Activated T-helper 9 cell treated with anti-CD3 and anti-CD28 coated beads, Interleukin-2, amount 50 U/mL, for 16 hours (primary cell): Measurements from ENCODE around the gene DRICH1.
"Not testable (repeated sequence)": the region's sequence is repeated elsewhere in the genome, so short reads cannot be mapped to it uniquely, and the experiment has no call there.

Experiments used
- DNase-seq: peaks from one replicate; pipeline ENCODE4 v3.0.0-alpha.2; 2020; ENCODE audit warnings: low read depth

DRICH1 gene, protein sequence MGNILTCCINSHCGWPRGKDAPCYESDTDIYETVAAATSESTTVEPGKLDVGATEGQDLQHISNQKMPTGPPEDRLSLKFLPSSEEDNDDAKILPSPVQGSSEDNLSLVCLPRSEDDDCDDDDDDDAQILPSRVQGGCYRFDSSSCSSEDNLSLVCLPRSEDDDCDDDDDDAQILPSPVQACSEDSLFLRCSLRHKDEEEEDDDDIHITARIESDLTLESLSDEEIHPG

DNA sequence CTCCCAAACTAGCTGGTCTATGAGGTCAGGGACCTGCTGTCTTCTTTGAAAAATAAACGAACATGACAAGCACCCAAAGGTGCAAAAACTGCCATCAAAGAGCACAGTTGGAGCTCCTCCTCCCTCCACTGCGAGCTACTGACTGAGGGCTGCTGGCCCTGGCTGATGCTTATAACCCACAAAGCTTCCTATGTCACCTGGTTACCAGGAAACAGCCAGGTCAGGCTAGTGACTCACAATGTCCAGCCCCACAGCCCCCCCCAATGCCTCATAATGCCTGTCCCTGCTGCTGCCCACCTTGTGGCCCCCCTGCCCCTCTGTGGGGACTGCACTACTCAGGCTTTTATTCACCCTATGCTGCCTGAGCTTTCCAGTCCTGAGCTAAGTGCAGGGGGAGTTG, at the start of gene DRICH1:
Gene DRICH1, minus strand, starts transcription at position 144 of the 400 bp plus-strand sequence. CDS start 298 bp downstream, outside the sequence.
- no peak for DNase-seq

DNA sequence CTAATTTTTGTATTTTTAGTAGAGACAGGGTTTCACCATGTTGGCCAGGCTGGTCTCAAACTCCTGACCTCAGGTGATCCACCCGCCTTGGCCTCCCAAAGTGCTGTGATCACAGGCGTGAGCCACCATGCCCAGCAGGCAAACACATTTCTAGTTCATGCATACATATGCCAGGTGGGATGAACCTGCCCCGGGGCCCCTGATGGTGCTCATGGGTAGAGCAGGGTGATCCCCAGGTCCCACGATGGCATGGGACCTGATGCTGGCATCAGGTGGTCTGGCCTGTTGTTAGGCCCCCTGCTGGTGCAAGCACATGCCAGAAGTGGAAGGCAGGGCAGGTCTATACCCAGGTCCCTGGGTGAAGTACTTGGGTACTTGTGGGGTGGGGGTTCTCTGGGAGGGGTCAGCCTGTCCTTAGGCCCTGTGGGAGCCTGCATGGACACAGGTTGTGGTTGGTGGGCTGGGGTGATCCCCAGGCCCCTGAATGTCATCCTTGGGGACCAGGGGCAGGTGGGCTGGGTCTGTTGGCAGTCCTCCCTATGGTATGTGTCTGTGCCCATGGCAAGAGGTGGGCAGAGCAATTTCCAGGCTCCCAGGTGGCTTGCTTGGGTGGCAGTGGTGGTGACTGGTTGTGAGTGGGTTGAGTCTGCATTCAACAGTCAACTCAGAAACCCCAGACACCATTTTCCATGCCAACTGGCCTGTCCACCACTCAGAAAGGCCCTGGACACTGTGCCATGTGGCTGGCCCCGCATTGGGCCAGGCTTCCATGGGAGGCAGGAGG, 49.1 kb upstream of the DRICH1 start:
- DNase-seq = no peak

DNA sequence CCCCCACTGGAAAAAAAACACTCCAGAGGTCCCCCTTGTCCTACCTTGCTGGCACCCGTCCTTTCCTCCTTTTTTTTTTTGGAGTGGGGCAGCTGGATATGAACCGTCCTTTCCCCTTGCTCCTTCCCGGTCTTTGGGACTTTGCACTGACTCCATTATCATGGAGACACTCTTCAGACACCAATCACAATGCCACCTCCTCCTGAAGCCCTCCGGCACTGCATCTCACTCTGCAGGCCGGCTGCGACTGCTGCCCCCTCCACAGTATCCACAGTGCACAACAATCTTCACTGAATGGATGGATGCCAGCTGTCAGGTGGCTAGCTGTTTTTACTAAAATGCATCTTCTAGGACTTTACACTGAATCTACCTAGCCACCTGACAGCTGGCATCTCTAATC, 46.0 kb upstream of the DRICH1 start:
- no peak for DNase-seq

DNA sequence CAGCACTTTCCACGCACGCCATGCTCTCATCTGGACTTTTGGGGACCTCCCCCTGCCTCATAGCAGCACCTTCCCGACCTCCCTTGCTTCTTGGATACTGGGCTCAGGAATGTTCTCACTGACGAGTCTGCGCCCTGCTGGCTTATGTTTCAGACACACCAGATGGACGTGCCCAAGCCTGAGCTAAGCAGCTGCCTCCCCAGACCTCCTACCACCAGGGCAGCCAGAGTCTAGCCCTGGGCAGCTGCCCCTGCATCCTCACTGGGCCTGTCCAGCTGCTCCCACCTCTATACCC, 45.5 kb upstream of the DRICH1 start:
- DNase-seq = no peak

DNA sequence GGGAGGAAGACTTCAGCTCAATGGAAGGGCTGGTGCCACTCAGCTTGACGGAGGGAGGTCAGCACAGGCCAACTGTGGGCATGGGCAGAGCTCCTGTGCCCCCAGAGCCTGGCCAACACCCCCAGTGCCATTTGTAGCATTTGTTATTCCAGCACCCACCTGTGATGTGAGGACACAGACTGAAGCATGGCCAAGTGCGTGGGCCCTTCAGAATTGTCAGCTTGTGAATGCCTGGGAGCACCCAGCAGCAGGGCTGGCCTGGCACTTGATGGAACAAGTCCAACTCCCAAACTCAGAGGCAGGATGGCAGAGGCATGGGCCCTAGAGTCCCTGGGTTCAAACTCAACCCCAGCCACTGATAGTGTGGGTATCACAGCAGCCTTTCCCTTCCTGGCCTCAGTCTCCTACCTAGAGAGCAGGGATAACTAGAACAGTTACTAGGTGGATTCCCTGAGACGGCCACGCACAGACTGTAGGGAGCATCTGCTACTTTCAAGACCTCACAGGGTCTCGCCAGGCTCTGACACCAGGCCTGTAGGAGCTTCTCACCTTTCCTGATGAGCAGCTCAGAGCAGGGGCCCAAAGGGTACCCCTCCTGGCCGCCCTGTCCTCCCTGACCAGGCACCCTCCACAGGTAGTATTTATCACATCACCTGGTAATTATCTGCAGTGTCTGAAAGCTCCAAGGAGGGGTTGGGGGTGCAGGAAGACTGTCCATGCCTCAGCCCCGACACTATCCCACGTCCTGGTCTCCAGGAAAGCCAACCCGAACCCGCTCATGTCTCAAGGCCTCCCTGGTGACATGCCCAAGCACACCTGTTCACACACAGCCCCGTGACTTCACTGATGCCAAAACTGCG, 45.0 kb upstream of the DRICH1 start:
- DNase-seq = not testable (repeated sequence)

DNA sequence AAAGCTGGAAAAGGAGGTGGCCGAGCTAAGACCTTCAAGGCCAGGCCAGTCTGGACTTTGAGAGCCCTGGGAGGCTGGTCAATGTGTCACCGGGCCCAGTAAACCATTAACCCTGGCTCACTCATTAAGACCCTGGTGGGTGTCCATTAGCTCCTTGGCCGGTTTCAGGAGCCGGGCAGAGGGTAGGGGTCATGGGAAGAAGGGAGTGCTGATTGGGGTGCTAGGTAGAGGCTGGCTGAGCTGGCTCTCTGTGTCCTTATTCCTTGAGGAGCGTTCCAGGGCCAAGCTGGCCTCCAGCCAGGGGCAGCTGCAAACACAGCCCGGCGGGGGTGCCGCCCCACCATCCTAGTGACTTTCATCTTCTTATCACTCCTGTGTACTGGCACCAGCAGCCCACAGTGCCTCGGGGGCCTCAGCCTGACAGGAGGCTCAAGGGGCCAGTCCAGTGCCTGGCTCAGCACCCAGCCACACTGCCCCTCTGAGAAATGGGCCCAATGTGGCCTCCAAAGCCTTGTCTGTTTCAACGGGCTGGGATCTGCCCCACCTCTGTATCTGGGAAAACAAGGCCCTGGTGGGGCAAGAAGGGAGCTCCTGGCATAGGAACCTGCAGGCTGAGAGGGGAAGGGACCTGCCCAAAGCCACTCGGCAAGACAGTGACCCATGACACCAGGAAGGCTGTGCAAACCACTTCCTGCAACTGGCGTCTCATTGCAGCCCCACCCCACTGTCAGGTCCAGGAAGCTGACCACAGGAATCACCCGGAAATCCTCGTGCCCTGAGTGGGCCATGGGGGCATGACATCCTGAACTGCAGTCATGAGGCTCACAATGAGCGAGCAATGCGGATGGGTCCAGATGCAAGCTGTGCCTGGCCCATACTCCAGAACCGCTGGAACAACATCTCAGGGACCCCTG, 43.6 kb upstream of the DRICH1 start:
- no peak for DNase-seq

DNA sequence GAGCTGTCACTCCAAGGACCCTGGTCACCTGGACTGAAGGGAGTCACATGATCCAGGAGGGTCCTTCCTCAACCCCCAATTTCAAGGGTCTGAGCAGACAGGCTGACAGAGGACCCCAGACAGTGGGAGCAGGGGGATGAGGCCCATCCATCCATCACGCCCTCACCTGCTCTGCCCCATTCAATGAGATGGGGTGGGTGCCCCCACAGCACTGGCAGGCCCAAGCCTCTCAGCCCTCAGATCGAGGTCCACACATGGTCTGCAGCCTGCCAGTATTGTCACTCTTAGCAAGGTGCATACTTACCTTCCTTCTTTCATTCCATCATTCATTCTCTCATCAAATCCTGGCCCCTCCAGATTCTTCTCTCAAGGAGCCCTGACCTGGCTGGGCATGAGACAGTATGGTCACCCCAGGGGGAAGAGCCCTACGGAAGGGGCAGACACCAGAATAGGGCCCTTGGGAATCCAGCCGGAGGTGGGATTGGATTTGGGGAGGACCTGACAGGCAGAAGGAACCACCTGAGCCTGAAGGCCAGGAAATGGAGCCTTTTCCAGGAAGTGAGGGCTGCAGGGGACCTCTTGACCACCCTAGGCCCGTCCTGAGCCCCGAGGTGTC, 42.9 kb upstream of the DRICH1 start:
- not testable (repeated sequence) for DNase-seq

DNA sequence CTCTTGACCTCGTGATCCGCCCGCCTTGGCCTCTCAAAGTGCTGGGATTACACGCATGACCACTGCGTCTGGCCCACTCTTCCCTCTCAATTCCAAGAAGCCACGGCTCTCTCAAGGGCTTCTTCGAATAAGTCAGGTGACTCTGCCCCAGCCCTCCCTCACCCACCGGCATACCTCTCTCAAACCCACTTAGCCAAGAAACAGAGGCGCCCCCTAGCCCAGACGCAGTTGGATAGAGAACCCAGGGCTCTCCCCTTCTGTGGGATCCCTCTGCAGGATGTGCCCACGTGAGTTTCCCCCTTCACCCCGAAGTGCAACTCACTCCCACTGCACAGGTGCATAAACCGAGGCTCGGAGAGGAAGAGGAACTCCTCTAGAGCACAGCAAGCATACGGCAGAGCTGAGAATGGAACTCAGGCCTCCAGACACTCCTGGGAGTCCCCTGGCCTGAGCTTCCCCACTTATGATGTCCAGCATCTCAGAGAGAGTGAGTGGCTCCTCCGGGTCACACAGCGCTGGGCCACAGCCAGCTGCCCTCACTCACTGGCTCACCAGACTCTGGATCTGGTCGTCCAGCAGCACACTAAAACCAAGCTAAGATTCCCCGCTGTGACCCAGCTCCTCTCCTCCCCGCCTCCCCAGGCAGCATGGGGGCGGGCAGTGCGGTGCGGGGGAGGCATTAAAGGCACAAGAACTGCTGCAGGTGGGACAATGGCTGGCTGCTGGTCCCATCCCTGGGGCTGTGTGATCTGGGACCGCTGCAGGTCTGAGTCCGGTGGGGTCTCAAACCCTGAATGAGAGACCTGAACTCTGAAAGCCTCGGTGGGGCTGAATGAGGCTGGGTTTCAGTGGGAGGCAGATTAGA, 41.9 kb upstream of the DRICH1 start:
- DNase-seq = no peak

DNA sequence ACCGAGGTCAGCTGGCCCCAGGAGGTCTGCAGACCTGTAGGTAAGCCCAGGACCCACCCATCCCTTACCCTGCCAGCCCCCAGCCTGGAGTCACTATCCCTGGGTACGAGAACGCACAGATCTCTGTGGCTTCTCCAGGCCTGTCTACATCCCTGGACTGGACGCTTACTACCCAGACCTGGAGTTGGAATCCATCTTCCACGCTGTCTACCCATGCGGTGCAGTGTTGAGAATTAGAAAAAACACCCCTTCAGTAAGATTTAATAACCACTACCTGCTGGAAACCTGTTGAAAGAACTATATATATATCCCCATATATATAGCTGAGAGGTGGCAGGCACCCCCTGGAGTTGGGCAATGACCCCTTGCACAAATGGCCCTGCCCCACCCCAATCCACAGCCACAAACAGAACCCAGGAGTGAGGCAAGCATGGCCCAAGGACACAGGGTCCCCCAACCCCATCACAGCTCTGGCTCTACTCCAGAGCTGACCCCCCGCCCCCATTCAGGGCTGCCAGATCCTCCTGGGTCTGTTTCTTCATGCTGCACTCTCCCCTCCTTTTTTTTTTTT, 41.0 kb upstream of the DRICH1 start:
- no peak for DNase-seq

DNA sequence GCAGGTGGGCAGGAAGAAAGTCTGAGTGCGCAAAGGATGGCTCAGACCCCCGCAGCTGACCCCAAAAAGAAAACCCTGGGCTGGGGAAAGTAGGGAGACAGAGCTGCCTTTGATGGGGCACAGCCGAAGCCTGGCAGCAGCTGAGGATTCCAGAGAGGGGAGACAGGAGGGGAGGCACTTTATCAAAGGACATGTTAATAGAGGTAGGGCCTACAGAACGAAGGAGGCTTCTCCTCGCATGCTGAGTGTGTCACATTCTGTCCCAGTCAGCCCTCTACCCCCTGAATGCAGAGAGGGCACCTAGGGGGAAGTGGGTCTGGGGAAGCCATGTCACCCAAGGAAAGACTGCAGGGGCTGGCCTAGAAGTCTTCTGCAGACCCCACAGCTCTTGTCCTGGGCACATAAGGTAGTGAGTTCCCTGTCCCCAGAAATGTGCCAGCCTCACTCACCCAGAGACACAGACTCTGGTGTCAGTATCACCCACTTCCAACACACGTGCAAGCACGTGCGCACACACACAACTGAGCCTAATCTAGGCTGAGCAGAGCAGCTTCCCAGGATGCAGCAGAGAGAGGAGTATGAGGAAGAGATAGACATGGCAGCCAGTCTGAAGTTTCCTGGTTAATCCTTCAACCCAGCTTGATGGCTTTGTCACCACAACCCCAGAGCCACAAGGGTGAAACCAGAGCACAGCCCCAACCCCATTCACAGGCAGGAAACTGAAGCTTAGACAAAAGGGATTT, 40.4 kb upstream of the DRICH1 start:
- DNase-seq = not testable (repeated sequence)

DNA sequence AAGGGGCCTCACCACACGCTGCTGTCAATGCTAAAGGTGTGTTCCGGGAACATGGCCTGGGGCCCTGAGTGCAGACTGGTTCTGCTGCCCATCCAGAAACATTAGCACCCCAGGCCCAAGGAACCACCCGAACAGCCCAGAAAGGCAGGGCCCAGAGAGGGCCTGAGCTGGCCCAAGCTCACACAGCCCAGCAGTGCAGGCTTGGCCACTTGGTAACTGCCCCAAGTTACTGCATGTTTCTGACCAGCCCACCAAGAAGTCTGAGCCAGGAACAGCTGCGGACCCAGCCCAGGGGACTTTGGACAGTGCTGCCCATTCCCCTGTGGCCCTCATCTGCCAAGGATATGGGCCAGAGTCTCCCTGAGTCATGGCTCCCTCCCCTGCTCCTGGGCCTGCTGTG, 39.3 kb upstream of the DRICH1 start:
- not testable (repeated sequence) for DNase-seq

DNA sequence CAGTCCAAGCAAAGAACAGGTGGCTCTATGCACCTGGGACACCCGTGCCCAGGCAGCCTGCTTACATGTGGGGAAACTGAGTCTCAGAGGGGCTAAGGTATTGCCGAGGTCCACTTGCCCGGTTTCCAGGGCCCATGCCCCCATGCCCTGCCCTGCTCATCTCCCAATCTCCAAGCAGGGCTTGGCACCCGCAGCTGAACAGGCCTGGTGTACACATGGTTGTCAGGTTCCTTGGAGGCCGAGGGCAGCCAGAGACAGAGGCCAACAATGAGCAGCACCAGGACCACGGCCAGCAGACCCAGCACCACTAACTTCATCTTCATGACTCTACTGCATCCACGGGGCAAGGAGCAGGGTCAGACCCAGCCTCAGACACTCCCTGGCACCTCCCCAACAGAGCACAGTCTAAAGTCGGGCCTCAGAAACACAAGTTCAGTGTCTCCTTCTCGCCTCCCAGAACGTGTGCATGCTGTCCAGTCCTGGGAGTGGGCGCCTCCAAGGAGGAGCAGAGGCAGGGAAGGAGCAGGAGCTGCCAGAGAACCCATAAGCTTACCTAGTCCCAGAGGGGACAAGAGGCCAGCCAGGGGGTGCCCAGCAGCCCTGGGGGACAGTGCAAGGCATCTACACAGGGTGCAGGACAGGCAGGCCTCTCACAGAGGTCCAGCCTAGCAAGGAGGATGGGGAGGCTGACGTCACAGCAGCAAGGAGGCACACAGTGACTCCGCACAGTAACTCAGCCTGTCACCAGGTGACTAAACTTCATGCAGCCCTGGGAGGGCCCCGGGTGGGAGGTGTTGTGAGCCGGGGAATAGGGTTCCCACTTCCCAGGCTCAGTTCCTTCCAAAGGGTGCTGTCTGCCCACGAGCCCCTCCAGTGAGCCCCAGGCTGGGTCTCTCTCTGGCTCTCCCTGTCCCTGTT, 38.5 kb upstream of the DRICH1 start:
- no peak for DNase-seq

DNA sequence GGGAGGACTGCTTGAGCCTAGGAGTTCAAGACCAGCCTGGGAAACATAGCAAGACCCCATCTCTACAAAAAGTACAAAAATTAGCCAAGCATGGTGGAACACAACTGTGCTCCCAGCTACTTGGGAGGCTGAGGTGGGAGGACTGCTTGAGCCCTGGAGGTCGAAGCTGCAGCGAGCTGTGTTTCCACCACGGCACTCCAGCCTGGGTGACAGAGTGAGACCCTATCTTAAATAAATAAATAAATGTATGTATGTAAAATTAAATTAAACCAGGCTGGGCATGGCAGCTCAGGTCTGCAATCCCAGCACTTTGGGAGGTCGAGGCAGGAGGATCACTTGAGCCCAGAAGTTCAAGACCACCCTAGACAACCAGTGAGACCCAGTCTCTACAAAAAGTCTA, 28.3 kb upstream of the DRICH1 start:
- not testable (repeated sequence) for DNase-seq

DNA sequence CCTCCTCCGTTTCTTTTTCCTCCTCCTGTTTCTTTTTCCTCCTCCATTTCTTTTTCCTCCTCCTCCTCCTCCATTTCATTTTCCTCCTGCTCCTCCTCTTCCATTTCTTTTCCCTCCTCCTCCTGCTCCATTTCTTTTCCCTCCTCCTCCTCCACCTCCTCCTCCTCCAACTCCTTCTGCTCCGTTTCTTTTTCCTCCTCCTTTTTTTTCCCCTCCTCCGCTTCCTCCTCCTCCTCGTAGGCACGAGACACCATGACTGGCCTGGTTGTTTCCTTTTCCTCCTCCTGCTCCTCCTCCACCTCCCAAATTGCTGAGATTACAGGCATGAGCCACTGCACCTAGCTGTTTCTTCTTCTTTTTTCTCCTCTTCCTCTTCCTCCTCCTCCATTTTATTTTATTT, 25.6 kb upstream of the DRICH1 start:
- no peak for DNase-seq

DNA sequence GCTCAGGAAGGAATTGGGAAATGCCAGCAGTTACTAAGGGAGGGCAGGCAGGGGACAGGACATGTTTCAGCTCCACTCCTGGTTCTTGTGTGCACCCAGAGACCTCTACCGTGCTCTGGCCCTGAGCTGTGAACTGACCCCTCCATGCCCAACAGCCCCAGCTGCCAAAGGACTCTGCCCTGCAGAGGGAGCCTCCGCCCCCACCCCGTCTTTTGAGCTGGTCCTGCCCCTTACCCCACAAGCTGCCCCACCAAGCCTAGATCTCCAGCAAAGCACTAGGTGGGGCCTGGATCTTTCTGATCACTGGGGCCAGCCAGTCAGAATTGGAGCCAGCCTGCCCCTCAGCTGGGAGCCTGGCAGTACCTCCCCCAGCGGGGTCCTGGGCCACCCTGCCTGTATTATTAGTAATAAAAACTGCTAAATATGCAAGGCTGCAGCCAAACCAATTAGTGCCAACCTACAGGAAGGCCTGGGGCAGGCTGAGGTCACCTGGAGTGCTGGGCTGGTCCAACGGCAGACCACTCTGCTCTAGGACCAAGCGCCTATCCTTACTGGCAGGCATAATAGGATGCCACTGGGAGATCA, 23.9 kb upstream of the DRICH1 start:
- no peak for DNase-seq

DNA sequence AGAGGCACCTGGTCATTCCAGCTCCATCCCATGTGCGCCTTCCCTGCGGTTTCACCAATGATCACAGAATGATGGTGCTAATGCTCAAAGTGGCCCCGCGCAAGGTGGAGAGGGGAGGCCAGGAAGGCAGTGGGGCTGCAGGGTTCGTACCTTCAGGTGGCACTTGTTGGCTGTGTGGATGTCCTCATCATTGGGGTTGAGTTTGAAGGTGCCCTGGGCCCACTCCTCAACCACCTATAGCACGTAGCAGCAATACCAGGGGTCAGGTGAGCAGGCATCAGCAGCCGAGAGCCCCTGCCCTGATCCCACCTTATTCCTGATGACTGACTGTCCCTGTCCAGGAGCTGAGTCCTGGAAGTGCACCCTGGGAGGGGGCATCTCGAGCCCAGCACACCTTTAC, 20.6 kb upstream of the DRICH1 start:
- DNase-seq = no peak

DNA sequence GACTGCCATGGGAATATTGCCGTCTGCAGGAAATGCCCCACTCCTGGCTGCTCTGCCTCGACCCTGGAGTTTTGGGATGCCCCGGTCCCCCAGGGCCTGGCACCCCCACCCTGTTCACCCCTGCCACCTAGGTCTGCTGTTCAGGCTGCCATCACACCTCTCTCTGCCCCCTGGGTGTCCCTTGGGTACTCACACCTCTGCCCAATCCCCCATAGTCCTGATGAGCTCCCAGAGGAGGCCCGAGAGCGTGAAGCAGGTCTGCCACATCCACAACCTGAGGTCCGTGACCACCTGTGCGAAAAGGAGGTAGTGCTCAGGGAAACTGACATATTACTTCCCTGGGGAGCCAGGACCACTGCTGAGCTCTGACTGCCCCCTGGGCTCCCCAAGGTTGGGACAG, 20.2 kb upstream of the DRICH1 start:
- no peak for DNase-seq

DNA sequence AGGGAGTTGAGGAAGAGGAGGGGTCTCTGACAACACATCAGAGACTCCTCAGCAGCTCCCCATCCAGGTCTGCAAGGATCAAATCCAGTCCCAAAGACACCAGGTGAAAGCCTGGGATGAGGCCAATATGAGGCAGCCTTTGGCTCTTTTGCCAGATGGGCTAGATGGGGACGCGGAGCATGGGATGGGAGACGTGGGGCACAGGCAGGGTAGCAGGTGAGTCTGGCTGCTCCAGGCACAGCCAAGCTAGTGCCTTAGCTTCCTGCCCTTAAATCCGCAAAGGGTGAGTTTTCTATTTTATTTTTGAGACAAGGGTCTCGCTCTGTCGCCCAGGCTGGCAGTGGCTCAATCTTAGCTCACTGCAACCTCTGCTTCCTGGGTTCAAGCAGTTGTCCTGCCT, 19.6 kb upstream of the DRICH1 start:
- DNase-seq = no peak
